NCI-H446 treated with DMSO at 0.1 percent for 48 hours (cell line): ENCODE data around the gene SERPINE3.

Experiments used
- DNase-seq: peaks from one replicate; lab custom pipeline; 2025; lab: John Stamatoyannopoulos, UW

Gene SERPINE3

DNA sequence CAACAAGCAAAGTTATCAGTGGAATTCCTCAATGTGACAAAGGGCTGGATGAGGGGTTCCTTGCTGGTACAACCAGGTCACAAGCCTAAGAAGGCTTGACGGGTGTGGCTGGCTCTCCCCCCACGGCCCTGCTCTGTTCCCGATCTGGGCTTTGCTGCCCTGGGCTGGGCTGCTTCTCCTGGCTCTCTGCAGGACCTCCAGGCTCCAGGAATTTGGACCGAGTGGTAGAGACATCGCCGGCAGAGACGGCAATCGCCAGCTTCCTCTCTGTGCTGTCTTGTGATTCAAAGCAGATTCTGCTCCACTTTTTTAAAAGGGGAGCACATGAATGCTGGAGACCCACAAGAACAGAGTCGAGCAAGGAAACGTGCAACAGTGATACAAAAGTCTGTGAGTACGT lies at the start of gene SERPINE3:
SERPINE3 (plus strand) TSS at position 338 of the 400 bp plus-strand sequence. CDS start 1,401 bp downstream, outside the sequence.
- no peak for DNase-seq

DNA sequence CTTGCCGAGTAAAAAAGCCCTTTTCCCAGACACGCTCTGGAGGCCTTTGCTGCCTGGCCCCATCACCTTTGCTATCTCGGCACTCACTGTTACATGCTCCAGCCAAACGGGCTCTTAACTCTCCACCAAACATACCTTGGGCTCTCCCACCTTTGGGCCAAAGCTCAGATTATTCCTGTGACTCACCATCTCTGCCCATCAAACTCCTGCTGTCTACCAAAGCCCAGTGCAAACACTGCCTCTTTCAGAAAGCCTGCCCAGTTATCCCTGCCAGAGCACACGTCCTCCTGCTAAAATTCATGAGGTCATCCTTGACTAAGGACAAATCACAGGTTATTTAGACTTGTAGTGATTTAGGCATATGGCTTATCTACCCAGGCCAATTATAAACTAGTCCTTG lies 48.1 kb upstream of the SERPINE3 start:
- no peak for DNase-seq

GRCh38 chr13:51292000-51292565 lies 47.4 kb upstream of the SERPINE3 start:
- DNase-seq, result no peak

DNA sequence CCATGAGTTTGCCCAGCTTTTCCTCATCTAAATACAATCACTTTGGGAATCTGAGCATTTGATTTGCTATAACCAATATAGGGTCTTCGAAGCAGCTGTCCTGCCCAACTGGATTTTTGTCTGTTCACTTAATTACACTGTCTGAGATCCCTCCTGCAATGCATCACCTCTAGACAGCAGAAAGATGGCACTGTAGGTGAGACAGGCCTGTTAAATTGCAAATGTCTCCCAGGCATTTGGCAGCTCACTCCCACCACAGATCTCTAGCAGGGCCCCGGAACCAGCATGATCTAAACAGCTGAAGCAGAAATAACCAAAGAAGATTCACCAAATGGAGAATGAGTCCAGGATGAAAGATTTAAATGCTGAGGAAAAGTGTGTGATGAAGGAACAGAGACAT lies 41.9 kb upstream of the SERPINE3 start:
- DNase-seq, result no peak

GRCh38 chr13:51298812-51299211 lies 40.7 kb upstream of the SERPINE3 start:
- no peak for DNase-seq

GRCh38 chr13:51303063-51303552 lies 36.4 kb upstream of the SERPINE3 start:
- no peak for DNase-seq

DNA sequence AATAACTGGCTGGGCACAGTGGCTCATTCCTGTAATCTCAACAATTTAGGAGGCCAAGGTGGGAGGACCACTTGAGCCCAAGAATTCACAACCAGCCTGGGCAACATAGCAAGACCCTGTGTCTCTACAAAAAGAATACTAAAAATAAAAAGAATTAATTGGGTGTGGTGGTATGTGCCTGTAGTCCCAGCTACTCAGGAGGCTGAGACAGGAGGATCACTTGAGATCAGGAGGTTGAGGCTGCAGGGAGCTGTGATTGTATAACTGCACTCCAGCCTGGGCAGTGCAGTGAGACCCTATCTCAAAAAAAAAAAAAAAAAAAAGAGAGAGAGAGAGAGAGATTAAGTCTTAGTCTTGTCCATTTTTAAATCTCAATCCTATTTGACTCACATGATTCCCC lies 35.6 kb upstream of the SERPINE3 start:
- no peak for DNase-seq

- DNase-seq, result no peak
Measured at GRCh38 chr13:51305271-51305967, 34.1 kb upstream of the SERPINE3 start.

DNA sequence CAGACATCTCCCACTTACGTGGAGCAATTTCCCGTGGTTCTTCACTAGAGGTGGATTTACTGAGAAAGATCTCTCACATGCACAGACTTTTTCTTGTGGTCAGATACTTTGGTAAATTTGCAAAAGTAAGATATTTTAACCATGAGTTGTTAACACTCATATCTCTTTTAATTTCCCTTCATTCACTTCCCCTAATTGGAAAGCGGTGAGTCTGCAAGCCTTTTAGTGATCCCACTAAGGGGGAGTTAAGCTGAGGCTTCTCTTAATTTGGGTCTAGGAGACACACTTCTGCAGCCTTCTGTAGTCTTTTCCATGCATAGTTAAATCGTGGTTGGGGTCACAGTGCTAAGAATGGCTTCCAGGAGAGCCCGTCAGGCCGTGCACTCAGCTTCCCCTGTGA lies 30.7 kb upstream of the SERPINE3 start:
- DNase-seq, result no peak

DNA sequence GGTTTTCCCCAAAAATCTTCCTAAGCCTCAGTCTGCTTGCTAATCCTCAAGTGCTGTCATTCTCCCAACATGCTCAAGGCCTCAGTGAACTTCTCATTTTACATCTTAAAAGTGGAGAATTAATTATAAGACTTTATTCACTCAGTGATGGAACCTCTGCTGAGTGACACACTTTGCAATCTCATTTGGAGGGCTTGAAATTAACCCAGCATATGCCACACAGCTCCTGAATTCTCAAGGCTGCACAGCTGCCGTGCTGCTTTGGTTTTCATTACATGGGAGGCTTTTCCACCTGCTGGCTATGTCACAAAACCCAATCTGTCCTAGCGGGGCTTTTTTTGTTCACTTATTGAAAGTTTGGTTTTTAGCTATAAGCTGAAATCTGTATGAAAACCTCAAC lies 28.3 kb upstream of the SERPINE3 start:
- DNase-seq, result no peak

DNA sequence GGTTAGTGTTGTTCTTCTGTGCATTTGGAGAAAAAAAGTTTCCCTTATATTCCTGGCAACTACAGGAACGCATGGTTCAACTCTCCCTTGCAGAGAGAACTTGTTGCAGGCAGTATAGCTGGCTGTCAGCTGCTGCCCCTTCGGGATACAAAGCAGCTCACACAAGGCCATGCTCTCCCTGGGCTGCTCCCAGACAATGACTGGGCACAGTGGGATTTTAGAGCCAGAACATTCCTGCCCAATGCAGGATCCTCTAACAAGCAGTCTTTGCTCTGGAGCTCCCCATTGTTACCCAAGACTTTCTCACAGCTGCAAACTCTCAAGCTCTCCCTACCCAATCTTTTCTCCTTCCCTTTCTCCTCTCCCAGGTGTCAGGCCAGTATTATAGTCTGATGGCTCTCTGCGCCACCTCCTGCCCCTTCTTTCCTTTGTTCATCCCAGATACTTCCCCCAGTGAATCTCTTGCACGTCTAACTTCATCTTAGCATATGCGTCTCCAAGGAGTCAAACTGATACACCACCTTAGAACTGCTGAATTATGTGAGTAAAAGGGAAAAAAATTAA lies 27.5 kb upstream of the SERPINE3 start:
- DNase-seq, result no peak

- no peak for DNase-seq
Measured at GRCh38 chr13:51313619-51314018, 25.9 kb upstream of the SERPINE3 start.

DNA sequence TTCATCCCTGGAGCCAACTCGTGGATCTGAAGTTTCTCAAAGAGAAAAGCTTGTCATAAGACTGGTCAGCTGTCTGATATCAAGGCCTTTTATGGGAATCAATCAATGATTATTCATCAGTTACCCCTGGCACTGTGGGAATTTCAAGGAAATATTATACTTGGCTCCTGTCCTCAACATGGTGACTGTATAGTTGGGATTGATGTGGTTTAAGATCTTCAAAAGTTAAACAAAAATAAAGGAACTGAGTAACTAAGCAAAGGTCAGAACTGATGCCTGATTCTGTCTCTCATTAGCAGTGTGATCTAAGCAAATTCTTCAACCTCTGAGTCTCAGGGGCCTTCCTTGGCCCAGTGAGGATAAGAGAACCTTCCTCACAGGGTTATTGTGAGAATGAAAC lies 22.2 kb upstream of the SERPINE3 start:
- DNase-seq, result no peak

GRCh38 chr13:51318015-51318414 lies 21.5 kb upstream of the SERPINE3 start:
- no peak for DNase-seq

DNA sequence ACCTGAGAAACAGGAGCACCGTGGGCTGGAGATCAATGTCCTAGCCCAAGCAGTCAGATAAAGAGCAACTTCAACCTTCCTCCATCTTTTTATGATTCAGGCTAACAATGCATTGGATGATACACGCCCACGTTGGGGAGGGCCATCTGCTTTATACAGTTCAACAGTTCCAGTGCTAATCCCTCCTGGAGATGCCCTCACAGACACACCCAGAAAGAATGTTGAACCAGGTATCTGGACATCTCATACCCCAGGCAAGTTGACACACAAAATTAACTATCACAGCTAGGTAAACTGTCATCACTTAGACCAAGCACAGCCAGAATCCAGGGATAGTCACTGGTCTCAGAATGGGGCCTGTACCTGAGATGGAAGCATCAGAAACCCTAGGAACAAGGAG lies 20.6 kb upstream of the SERPINE3 start:
- DNase-seq, result no peak

DNA sequence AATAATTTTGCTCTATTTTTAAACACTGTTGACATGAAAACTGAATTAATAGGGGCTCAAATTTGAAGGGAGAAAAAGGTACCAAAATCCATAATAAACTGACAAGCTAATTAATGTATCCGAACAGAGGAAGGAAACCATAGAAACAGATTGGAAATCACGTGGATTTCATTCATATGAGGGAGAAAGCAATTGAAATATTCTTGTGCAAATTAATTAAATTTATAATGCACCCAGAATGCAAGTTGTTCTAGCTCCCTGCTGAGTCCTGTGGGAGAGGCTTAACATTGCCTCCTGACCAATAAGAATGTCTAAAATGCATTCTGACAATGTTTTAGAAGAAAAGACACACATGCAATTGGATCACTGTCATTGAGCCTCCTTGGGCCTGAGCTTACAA lies 17.7 kb upstream of the SERPINE3 start:
- no peak for DNase-seq

DNA sequence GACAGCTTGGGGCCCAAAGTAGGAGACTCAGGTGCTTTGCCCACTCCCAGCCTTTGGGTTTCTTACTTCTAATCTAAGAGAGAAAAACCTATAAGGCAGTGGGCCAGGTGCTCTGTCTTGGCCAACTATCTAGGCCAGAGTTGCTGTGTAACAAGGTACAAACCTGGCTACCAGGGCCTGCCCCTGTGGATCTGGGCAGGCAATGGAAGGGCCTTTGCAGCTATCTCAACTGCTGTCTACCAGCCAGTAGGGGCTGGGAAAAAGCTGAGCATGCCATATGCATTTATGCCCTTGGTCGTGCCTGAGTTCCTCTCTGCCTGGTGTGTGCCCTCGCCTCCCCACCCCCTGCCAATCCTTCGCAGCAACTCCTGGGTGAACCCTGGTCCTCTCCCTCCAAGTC lies 16.7 kb upstream of the SERPINE3 start:
- DNase-seq, result no peak

DNA sequence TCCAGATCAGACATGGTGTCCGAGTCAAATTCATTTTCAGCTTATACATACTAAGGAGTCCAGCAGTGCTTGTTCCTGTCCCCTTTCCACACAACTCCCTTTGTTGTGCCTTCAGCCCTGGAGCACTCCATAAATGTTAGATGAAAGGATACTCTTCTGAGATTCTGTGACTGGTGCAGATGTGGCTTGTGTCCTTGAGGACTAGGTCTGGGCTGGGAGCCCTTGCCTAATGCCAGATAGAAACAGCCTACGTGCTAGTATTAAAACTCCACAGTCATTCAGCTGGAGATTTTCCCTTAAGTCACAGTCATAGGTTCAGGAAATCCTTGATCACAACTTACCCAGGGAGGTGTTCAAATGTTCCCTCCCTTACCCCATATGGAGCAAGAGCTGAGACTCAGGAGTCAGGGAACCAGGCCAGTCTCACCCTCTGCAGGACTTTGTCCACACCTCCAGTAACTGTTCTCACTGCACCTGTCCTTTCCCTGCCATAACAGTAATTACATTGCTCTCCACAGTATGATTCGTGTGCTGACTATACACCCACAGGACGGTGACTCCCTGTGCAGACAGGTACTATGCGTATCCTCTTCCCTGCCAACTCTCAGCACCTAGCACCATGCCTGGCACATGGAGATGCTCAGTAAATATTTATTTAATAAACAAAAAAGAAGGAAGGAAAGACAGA lies 15.5 kb upstream of the SERPINE3 start:
- DNase-seq, result no peak

- DNase-seq, result no peak
Measured at GRCh38 chr13:51324714-51325420, 14.6 kb upstream of the SERPINE3 start.

- no peak for DNase-seq
Measured at GRCh38 chr13:51325837-51326236, 13.7 kb upstream of the SERPINE3 start.

DNA sequence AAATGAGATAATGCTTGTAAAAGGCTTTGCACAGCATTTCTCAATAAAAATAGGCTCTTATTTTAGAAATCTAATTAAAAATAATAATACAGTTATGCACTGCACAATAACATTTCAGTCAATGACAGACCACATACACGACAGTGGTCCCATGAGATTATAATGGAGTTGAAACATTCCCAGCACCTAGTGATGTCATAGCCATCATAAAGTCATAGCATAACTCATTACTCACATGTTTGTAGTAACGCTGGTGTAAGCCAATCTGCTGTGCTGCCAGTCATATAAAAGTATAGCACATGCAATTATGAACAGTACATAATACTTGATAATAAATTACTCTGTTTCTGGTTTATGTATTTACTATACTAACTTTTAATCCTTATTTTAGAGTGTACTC lies 12.7 kb upstream of the SERPINE3 start:
- no peak for DNase-seq

DNA sequence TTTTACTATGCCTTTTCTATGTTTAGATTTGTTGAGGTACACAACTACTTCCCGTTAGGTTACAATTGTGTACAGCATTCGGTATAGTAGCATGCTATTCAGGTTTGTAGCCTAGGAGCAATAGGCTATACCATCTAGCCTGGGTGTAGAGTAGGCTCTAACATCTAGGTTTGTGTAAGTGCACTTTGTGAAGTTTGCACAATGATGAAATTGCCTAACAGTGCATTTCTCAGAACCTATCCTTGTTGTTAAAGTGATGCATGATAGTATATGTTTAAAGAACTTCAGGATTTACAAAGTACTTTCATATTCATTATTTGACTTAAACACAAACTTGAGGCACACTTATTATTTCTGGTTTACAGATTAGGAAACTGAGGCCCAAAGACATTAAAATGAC lies 11.5 kb upstream of the SERPINE3 start:
- DNase-seq, result no peak
